ENCODE measurements around the gene STAM.

STAM gene

GRCh38 chr10:17747883-17748550 is 104.1 kb downstream of the STAM start:
- Histone ChIP-seq H3K27me3 (ENCODE audit: control insufficient read depth in 1 of 2, insufficient read depth in 2 of 2, low read length in 2 of 2) (no peaks in the 10 kb centered on the region), H3K9me3 (ENCODE audit: control insufficient read depth in 2 of 2, low read length in 2 of 2) (no peaks in the 10 kb centered on the region), H3K27ac (ENCODE audit: low read length) (no peak overlapping the region), H3K9ac (ENCODE audit: low read length in 2 of 2) (no peak overlapping the region), H3K4me1 (ENCODE audit: control insufficient read depth, insufficient read depth, low read length) (no peaks in the 10 kb centered on the region), H3K36me3 (ENCODE audit: control insufficient read depth in 2 of 2, insufficient read depth in 2 of 2, low read length in 2 of 2) (no peaks in the 10 kb centered on the region), H3K4me3 (ENCODE audit: low read length in 2 of 2) (no peak overlapping the region)

GRCh38 chr10:17749890-17750289 is 105.9 kb downstream of the STAM start:
- no peak overlapping the region for H3K9ac ChIP-seq (ENCODE audit: low read length in 2 of 2)
- H3K4me1 ChIP-seq (ENCODE audit: control insufficient read depth, insufficient read depth, low read length) = no peaks in the 10 kb centered on the region
- no peak overlapping the region for H3K4me3 ChIP-seq (ENCODE audit: low read length in 2 of 2)
- H3K27ac ChIP-seq (ENCODE audit: low read length) = no peak overlapping the region
- no peaks in the 10 kb centered on the region for H3K36me3 ChIP-seq (ENCODE audit: control insufficient read depth in 2 of 2, insufficient read depth in 2 of 2, low read length in 2 of 2)
- H3K27me3 ChIP-seq (ENCODE audit: control insufficient read depth in 1 of 2, insufficient read depth in 2 of 2, low read length in 2 of 2) = no peaks in the 10 kb centered on the region
- no peaks in the 10 kb centered on the region for H3K9me3 ChIP-seq (ENCODE audit: control insufficient read depth in 2 of 2, low read length in 2 of 2)

GRCh38 chr10:17751781-17752445 is 108.0 kb downstream of the STAM start, which contains the start of gene TMEM236:
Gene TMEM236 (plus strand): TSS chr10:17752201. CDS start chr10:17752296, 95 bp downstream.
- Histone ChIP-seq H3K4me3 (ENCODE audit: low read length in 2 of 2) (no peak within 1 kb of the TSS), H3K27me3 (ENCODE audit: control insufficient read depth in 1 of 2, insufficient read depth in 2 of 2, low read length in 2 of 2) (no peaks in the 10 kb centered on the region), H3K9me3 (ENCODE audit: control insufficient read depth in 2 of 2, low read length in 2 of 2) (no peaks in the 10 kb centered on the region), H3K36me3 (ENCODE audit: control insufficient read depth in 2 of 2, insufficient read depth in 2 of 2, low read length in 2 of 2) (no peaks in the 10 kb centered on the region), H3K4me1 (ENCODE audit: control insufficient read depth, insufficient read depth, low read length) (no peaks in the 10 kb centered on the region), H3K9ac (ENCODE audit: low read length in 2 of 2) (no peak within 1 kb of the TSS), H3K27ac (ENCODE audit: low read length) (no peak within 1 kb of the TSS)

- Histone ChIP-seq H3K4me1 (ENCODE audit: control insufficient read depth, insufficient read depth, low read length) (peaks cover 3% of the 10 kb centered on the region), H3K36me3 (ENCODE audit: control insufficient read depth in 2 of 2, insufficient read depth in 2 of 2, low read length in 2 of 2) (no peaks in the 10 kb centered on the region), H3K27ac (ENCODE audit: low read length) (no peak overlapping the region), H3K9me3 (ENCODE audit: control insufficient read depth in 2 of 2, low read length in 2 of 2) (no peaks in the 10 kb centered on the region), H3K9ac (ENCODE audit: low read length in 2 of 2) (no peak overlapping the region), H3K27me3 (ENCODE audit: control insufficient read depth in 1 of 2, insufficient read depth in 2 of 2, low read length in 2 of 2) (no peaks in the 10 kb centered on the region), H3K4me3 (ENCODE audit: low read length in 2 of 2) (peak overlapping the region in 1 of 2 donors; percentile 23)
Measured at GRCh38 chr10:17756557-17757217, 112.7 kb downstream of the STAM start.

GRCh38 chr10:17758200-17758599 is 114.2 kb downstream of the STAM start:
- H3K27me3 ChIP-seq (ENCODE audit: control insufficient read depth in 1 of 2, insufficient read depth in 2 of 2, low read length in 2 of 2) = no peaks in the 10 kb centered on the region
- H3K4me1 ChIP-seq (ENCODE audit: control insufficient read depth, insufficient read depth, low read length) = peaks cover 3% of the 10 kb centered on the region
- no peaks in the 10 kb centered on the region for H3K9me3 ChIP-seq (ENCODE audit: control insufficient read depth in 2 of 2, low read length in 2 of 2)
- H3K4me3 ChIP-seq (ENCODE audit: low read length in 2 of 2) = no peak overlapping the region
- H3K36me3 ChIP-seq (ENCODE audit: control insufficient read depth in 2 of 2, insufficient read depth in 2 of 2, low read length in 2 of 2) = no peaks in the 10 kb centered on the region
- H3K27ac ChIP-seq (ENCODE audit: low read length) = no peak overlapping the region
- no peak overlapping the region for H3K9ac ChIP-seq (ENCODE audit: low read length in 2 of 2)

- Histone ChIP-seq H3K4me1 (ENCODE audit: control insufficient read depth, insufficient read depth, low read length) (peaks cover 3% of the 10 kb centered on the region), H3K9me3 (ENCODE audit: control insufficient read depth in 2 of 2, low read length in 2 of 2) (no peaks in the 10 kb centered on the region), H3K4me3 (ENCODE audit: low read length in 2 of 2) (no peak overlapping the region), H3K27me3 (ENCODE audit: control insufficient read depth in 1 of 2, insufficient read depth in 2 of 2, low read length in 2 of 2) (no peaks in the 10 kb centered on the region), H3K36me3 (ENCODE audit: control insufficient read depth in 2 of 2, insufficient read depth in 2 of 2, low read length in 2 of 2) (no peaks in the 10 kb centered on the region), H3K27ac (ENCODE audit: low read length) (no peak overlapping the region), H3K9ac (ENCODE audit: low read length in 2 of 2) (no peak overlapping the region)
Measured at GRCh38 chr10:17758896-17759295, 114.9 kb downstream of the STAM start.

- no peaks in the 10 kb centered on the region for H3K27me3 ChIP-seq (ENCODE audit: control insufficient read depth in 1 of 2, insufficient read depth in 2 of 2, low read length in 2 of 2)
- H3K4me3 ChIP-seq (ENCODE audit: low read length in 2 of 2) = no peak overlapping the region
- no peaks in the 10 kb centered on the region for H3K36me3 ChIP-seq (ENCODE audit: control insufficient read depth in 2 of 2, insufficient read depth in 2 of 2, low read length in 2 of 2)
Measured at GRCh38 chr10:17764142-17764541, 120.2 kb downstream of the STAM start.

GRCh38 chr10:17765602-17766001 is 121.7 kb downstream of the STAM start:
- Histone ChIP-seq H3K27ac (ENCODE audit: low read length) (no peak overlapping the region), H3K27me3 (ENCODE audit: control insufficient read depth in 1 of 2, insufficient read depth in 2 of 2, low read length in 2 of 2) (no peaks in the 10 kb centered on the region), H3K9me3 (ENCODE audit: control insufficient read depth in 2 of 2, low read length in 2 of 2) (no peaks in the 10 kb centered on the region), H3K4me3 (ENCODE audit: low read length in 2 of 2) (no peak overlapping the region), H3K9ac (ENCODE audit: low read length in 2 of 2) (no peak overlapping the region), H3K36me3 (ENCODE audit: control insufficient read depth in 2 of 2, insufficient read depth in 2 of 2, low read length in 2 of 2) (no peaks in the 10 kb centered on the region), H3K4me1 (ENCODE audit: control insufficient read depth, insufficient read depth, low read length) (no peaks in the 10 kb centered on the region)

More at GRCh38 chr10:17764142-17764541, 120.2 kb downstream of the STAM start:
- no peaks in the 10 kb centered on the region for H3K4me1 ChIP-seq (ENCODE audit: control insufficient read depth, insufficient read depth, low read length)
- H3K9me3 ChIP-seq (ENCODE audit: control insufficient read depth in 2 of 2, low read length in 2 of 2) = no peaks in the 10 kb centered on the region
- no peak overlapping the region for H3K27ac ChIP-seq (ENCODE audit: low read length)
- H3K9ac ChIP-seq (ENCODE audit: low read length in 2 of 2) = no peak overlapping the region
